Breast epithelium (tissue), 4 donors: Measurements from ENCODE around the gene GADD45GIP1. TPM values are rescaled to one million over a fixed set of nuclear protein-coding genes. Genes with fewer than 3 reads are reported as not detected.

Source experiments
- DNase-seq, 2 donors: peaks; one replicate each; pipeline ENCODE4 v3.0.0-alpha.2; 2019; ENCODE audit warnings: low spot score in 2 of 2
- H3K27ac ChIP-seq, 2 donors: fragments of 200-600 bp; sonication (generic) in 1 of 2; one replicate each; pipeline ENCODE4 v1.5.1; 2016 to 2019; ENCODE audit warnings: mild to moderate bottlenecking in 1 of 2
- H3K27me3 ChIP-seq, 2 donors: fragments of 200-600 bp; sonication (generic) in 1 of 2; one replicate each; pipeline versions ENCODE4 v1.5.1 to v1.6.0; 2017 to 2019; ENCODE audit warnings: control low read depth in 1 of 2, mild to moderate bottlenecking in 1 of 2
- H3K36me3 ChIP-seq: fragments of 200-600 bp; one replicate; pipeline ENCODE4 v1.5.1; 2019
- H3K4me1 ChIP-seq, 2 donors: fragments of 200-600 bp; sonication (generic); one replicate each; pipeline ENCODE4 v1.5.1; 2016 to 2019; ENCODE audit warnings: control low read depth in 1 of 2
- H3K4me3 ChIP-seq, 3 donors: fragments of 200-600 bp; sonication (generic); 1 replicate in 2 of 3; 2 replicates in 1 of 3; pipeline ENCODE4 v1.5.1; 2016 to 2019; ENCODE audit warnings: mild to moderate bottlenecking in 3 of 3, moderate library complexity in 2 of 3
- H3K9me3 ChIP-seq, 2 donors: fragments of 200-600 bp; sonication (generic) in 1 of 2; one replicate each; pipeline ENCODE4 v1.5.1; 2016 to 2019; ENCODE audit warnings: control low read depth in 1 of 2
- CTCF ChIP-seq, 3 donors: fragments of 450-650 bp; IDR thresholded peaks; one replicate each; pipeline ENCODE4 v1.5.1; 2016 to 2017; ENCODE audit warnings: antibody characterized with exemption in 3 of 3, mild to moderate bottlenecking in 3 of 3, moderate library complexity in 3 of 3
- POLR2A ChIP-seq: fragments of 450-650 bp; IDR thresholded peaks from one replicate; pipeline ENCODE4 v1.6.1; 2016; ENCODE audit warnings: antibody characterized with exemption, mild to moderate bottlenecking, moderate library complexity
- POLR2AphosphoS5 ChIP-seq, 3 donors: sonication (generic); formaldehyde crosslinking; IDR thresholded peaks; one replicate each; pipeline ENCODE4 v1.6.1; 2017; ENCODE audit warnings: antibody characterized with exemption in 3 of 3
- intact Hi-C: fragments of 100-400 bp; cut with DNase I; formaldehyde crosslinking; loops from one replicate; pipeline ENCODE4 v1.15.1; 2023; ENCODE audit warnings: low total_unique reads
- total RNA-seq, 3 donors: library from RNA; depleted of rRNA; stranded (reverse); fragments of >200 nt; gene quantifications; one replicate each; pipeline ENCODE4 v1.1.0, GENCODE V29; 2016

Gene GADD45GIP1
- total RNA-seq, 3 donors from 2014 or later = 30.3 to 44.2 (median 31.5) TPM

- intact Hi-C loops = no loop called here
- peak overlapping the region; percentile 91 to 97 (median 95) for H3K4me3 ChIP-seq
- no peaks in the 10 kb centered on the region for H3K27me3 ChIP-seq
- TF ChIP-seq CTCF (IDR thresholded peaks at IDR 0.05) (no peak), POLR2A (no peak), POLR2AphosphoS5 (IDR thresholded peaks at IDR 0.05) (no peak)
- H3K36me3 ChIP-seq = peaks cover 21% of the 10 kb centered on the region
- peak overlapping the region; percentile 98 to 99 for H3K27ac ChIP-seq
- no peaks in the 10 kb centered on the region for H3K9me3 ChIP-seq
- peaks cover 0 to 8% of the 10 kb centered on the region in 2 donors for H3K4me1 ChIP-seq
- no peak for DNase-seq
Measured at GRCh38 chr19:12946731-12947496, 10.1 kb downstream of the GADD45GIP1 start.

GRCh38 chr19:12946092-12946721, 10.8 kb downstream of the GADD45GIP1 start:
- H3K9me3 ChIP-seq = no peaks in the 10 kb centered on the region
- peak; percentile 70 to 75 for DNase-seq
- intact Hi-C loops = no loop called here
- H3K4me3 ChIP-seq = peak overlapping the region; percentile 91 to 97 (median 95)
- no peaks in the 10 kb centered on the region for H3K27me3 ChIP-seq
- H3K4me1 ChIP-seq = peaks cover 0 to 8% of the 10 kb centered on the region in 2 donors
- H3K27ac ChIP-seq = peak overlapping the region; percentile 98 to 99
- peaks cover 21% of the 10 kb centered on the region for H3K36me3 ChIP-seq
- no peak for TF ChIP-seq POLR2A
- no peak for TF ChIP-seq CTCF (IDR thresholded peaks at IDR 0.05)
- TF ChIP-seq POLR2AphosphoS5 (IDR thresholded peaks at IDR 0.05) = no peak

GRCh38 chr19:12945479-12946091, 11.4 kb downstream of the GADD45GIP1 start, which contains the start of gene RAD23A:
RAD23A (plus strand) TSS chr19:12945862; CDS start chr19:12945949, 87 bp downstream.
- peaks cover 21% of the 10 kb centered on the region for H3K36me3 ChIP-seq
- H3K4me3 ChIP-seq = peak within 1 kb of the TSS; percentile 91 to 97 (median 95)
- H3K4me1 ChIP-seq = peaks cover 0 to 13% of the 10 kb centered on the region in 2 donors
- peak; percentile 97 for DNase-seq
- peak within 1 kb of the TSS; percentile 98 to 99 for H3K27ac ChIP-seq
- TF ChIP-seq POLR2A = peak; percentile 92
- peak; percentile 98 to 99 (median 99) for TF ChIP-seq POLR2AphosphoS5 (IDR thresholded peaks at IDR 0.05)
- TF ChIP-seq CTCF (IDR thresholded peaks at IDR 0.05) = no peak
- no peaks in the 10 kb centered on the region for H3K9me3 ChIP-seq
- intact Hi-C loops = no loop called here
- H3K27me3 ChIP-seq = no peaks in the 10 kb centered on the region

GRCh38 chr19:12944104-12944674, 12.8 kb downstream of the GADD45GIP1 start:
- Histone ChIP-seq H3K9me3 (no peaks in the 10 kb centered on the region), H3K4me1 (peaks cover 9 to 20% of the 10 kb centered on the region in 2 donors), H3K4me3 (no peak overlapping the region), H3K27me3 (no peaks in the 10 kb centered on the region), H3K36me3 (peaks cover 14% of the 10 kb centered on the region), H3K27ac (peak overlapping the region in 1 of 2 donors; percentile 98)
- TF ChIP-seq POLR2A = no peak
- DNase-seq = no peak
- intact Hi-C loops = no loop called here

GRCh38 chr19:12943437-12944044, 13.5 kb downstream of the GADD45GIP1 start:
- no peaks in the 10 kb centered on the region for H3K9me3 ChIP-seq
- no peaks in the 10 kb centered on the region for H3K27me3 ChIP-seq
- DNase-seq = no peak
- peaks cover 9 to 20% of the 10 kb centered on the region in 2 donors for H3K4me1 ChIP-seq
- H3K27ac ChIP-seq = peak overlapping the region; percentile 26 to 40
- TF ChIP-seq POLR2AphosphoS5 (IDR thresholded peaks at IDR 0.05) (no peak), POLR2A (no peak), CTCF (IDR thresholded peaks at IDR 0.05) (no peak)
- peaks cover 7% of the 10 kb centered on the region for H3K36me3 ChIP-seq
- intact Hi-C loops = no loop called here
- H3K4me3 ChIP-seq = no peak overlapping the region
